Measurements from ENCODE around the gene UBE3B. TPM values are rescaled to one million over a fixed set of nuclear protein-coding genes. Genes with fewer than 3 reads are reported as not detected.

UBE3B gene
- total RNA-seq, 1 donor from 2014 or later: 39.1 TPM

- Histone ChIP-seq H3K4me3 (no peak overlapping the region), H3K36me3 (peaks cover 99% of the 10 kb centered on the region), H3K27ac (no peak overlapping the region), H3K4me1 (no peaks in the 10 kb centered on the region), H3K27me3 (no peaks in the 10 kb centered on the region), H3K9me3 (no peaks in the 10 kb centered on the region)
- no peak for TF ChIP-seq CTCF (IDR thresholded peaks at IDR 0.05)
- no peak for ATAC-seq
- intact Hi-C loops (cut with DNase I): no loop called here
- no peak for DNase-seq
These were observed 50.2 kb downstream of the UBE3B start for GRCh38 chr12:109527489-109528123.

GRCh38 chr12:109529691-109530640, 52.5 kb downstream of the UBE3B start:
- H3K27ac ChIP-seq: no peak overlapping the region
- no peak overlapping the region for H3K4me3 ChIP-seq
- H3K36me3 ChIP-seq: peaks cover 98% of the 10 kb centered on the region
- intact Hi-C loops (cut with DNase I): no loop called here
- H3K9me3 ChIP-seq: no peaks in the 10 kb centered on the region
- H3K4me1 ChIP-seq: no peaks in the 10 kb centered on the region
- H3K27me3 ChIP-seq: no peaks in the 10 kb centered on the region
- no peak for TF ChIP-seq CTCF (IDR thresholded peaks at IDR 0.05)
- ATAC-seq (no peak), DNase-seq (no peak)

GRCh38 chr12:109531411-109531810, 54.0 kb downstream of the UBE3B start:
- no peaks in the 10 kb centered on the region for H3K4me1 ChIP-seq
- DNase-seq (no peak), ATAC-seq (no peak)
- no peak overlapping the region for H3K27ac ChIP-seq
- no peak for TF ChIP-seq CTCF (IDR thresholded peaks at IDR 0.05)
- peaks cover 90% of the 10 kb centered on the region for H3K36me3 ChIP-seq
- no peaks in the 10 kb centered on the region for H3K27me3 ChIP-seq
- H3K4me3 ChIP-seq: no peak overlapping the region
- intact Hi-C loops (cut with DNase I): no loop called here
- H3K9me3 ChIP-seq: no peaks in the 10 kb centered on the region

- Histone ChIP-seq H3K27ac (no peak overlapping the region), H3K4me3 (no peak overlapping the region), H3K27me3 (no peaks in the 10 kb centered on the region), H3K36me3 (peaks cover 75% of the 10 kb centered on the region), H3K9me3 (no peaks in the 10 kb centered on the region), H3K4me1 (no peaks in the 10 kb centered on the region)
- DNase-seq (no peak), ATAC-seq (peak; percentile 10)
- intact Hi-C loops (cut with DNase I): no loop called here
- TF ChIP-seq CTCF (IDR thresholded peaks at IDR 0.05): no peak
These were observed 55.5 kb downstream of the UBE3B start for GRCh38 chr12:109532721-109533486.

GRCh38 chr12:109533487-109533740, 56.0 kb downstream of the UBE3B start:
- intact Hi-C loops (cut with DNase I): no loop called here
- no peaks in the 10 kb centered on the region for H3K27me3 ChIP-seq
- ATAC-seq (no peak), DNase-seq (no peak)
- no peaks in the 10 kb centered on the region for H3K4me1 ChIP-seq
- H3K9me3 ChIP-seq: no peaks in the 10 kb centered on the region
- TF ChIP-seq CTCF (IDR thresholded peaks at IDR 0.05): no peak
- no peak overlapping the region for H3K27ac ChIP-seq
- H3K36me3 ChIP-seq: peaks cover 70% of the 10 kb centered on the region
- H3K4me3 ChIP-seq: no peak overlapping the region

Data from upper lobe of right lung (tissue), 1 donor.